AG04450 (cell line): ENCODE measurements around the gene VPS13C. TPM values are rescaled to one million over a fixed set of nuclear protein-coding genes. Genes with fewer than 3 reads are reported as not detected.

Experiments
- CTCF ChIA-PET: fragments of 300-600, 350-600 bp; formaldehyde crosslinking; extraction: SDS; loops from one replicate; lab custom pipeline; 2022; ENCODE audit warnings: antibody characterized with exemption, inconsistent platforms; lab: Charles Lee
- POLR2A ChIA-PET: fragments of 350-600 bp; formaldehyde crosslinking; extraction: SDS; loops from one replicate; lab custom pipeline; 2021; ENCODE audit warnings: antibody characterized with exemption, inconsistent platforms; lab: Yijun Ruan, JAX
- DNase-seq: peaks from one replicate; pipeline ENCODE4 v3.0.0-alpha.2; 2011; ENCODE audit warnings: low read depth, low spot score
- H3K27ac ChIP-seq: one replicate; pipeline ENCODE4 v1.5.1; 2012; ENCODE audit warnings: low read depth, low read length, control low read depth
- H3K27me3 ChIP-seq: one replicate; pipeline ENCODE4 v1.6.0; 2012; ENCODE audit warnings: low read length; ENCODE audit not compliant: control insufficient read depth, insufficient read depth
- H3K4me3 ChIP-seq: 2 replicates; pipeline ENCODE4 v1.5.1; 2011; ENCODE audit warnings: mild to moderate bottlenecking, low read depth, low read length, control low read depth
- H3K9me3 ChIP-seq: 2 replicates; pipeline ENCODE4 v1.5.1; 2012; ENCODE audit warnings: low read length; ENCODE audit not compliant: control insufficient read depth, insufficient read depth
- CTCF ChIP-seq: IDR thresholded peaks from 2 replicates; pipeline ENCODE4 v1.5.1; 2011; ENCODE audit warnings: low read depth, low read length, control low read depth, inconsistent platforms
- polyA plus RNA-seq: library from polyadenylated mRNA; depleted of rRNA; stranded (reverse); fragments of >200 nt; gene quantifications from 2 replicates; pipeline ENCODE4 v1.2.3, GENCODE V29; 2011

Gene VPS13C
- polyA plus RNA-seq, 1 experiment: 17.8 TPM

GRCh38 chr15:61831505-61831921 lies 228.7 kb downstream of the VPS13C start:
- no peak overlapping the region for H3K4me3 ChIP-seq
- no peak for TF ChIP-seq CTCF
- no peaks in the 10 kb centered on the region for H3K9me3 ChIP-seq
- H3K27ac ChIP-seq: no peak overlapping the region
- peaks cover 11% of the 10 kb centered on the region for H3K27me3 ChIP-seq
- no peak for DNase-seq
- ChIA-PET CTCF (interaction anchor here (0.9 to 1.0 kb wide), 2 partner anchors 671 to 1246 kb away, joined by 3 to 4 read pairs; no protein-coding TSS in a partner anchor), POLR2A (no interaction called here)

- no peak overlapping the region for H3K4me3 ChIP-seq
- no peak for DNase-seq
- no peaks in the 10 kb centered on the region for H3K9me3 ChIP-seq
- ChIA-PET POLR2A (no interaction called here), CTCF (interaction anchor here (1.3 kb wide), 1 partner anchor 8 kb away, joined by 4 read pairs; no protein-coding TSS in a partner anchor)
- peaks cover 11% of the 10 kb centered on the region for H3K27me3 ChIP-seq
- no peak overlapping the region for H3K27ac ChIP-seq
- TF ChIP-seq CTCF: no peak
Observed at GRCh38 chr15:61830536-61831330, 229.5 kb downstream of the VPS13C start.

- POLR2A ChIA-PET: no interaction called here
- TF ChIP-seq CTCF: no peak
- CTCF ChIA-PET: interaction anchor here (1.3 kb wide), 1 partner anchor 9 kb away, joined by 4 read pairs; no protein-coding TSS in a partner anchor
Observed at GRCh38 chr15:61829514-61829889, 230.7 kb downstream of the VPS13C start.

GRCh38 chr15:61828860-61829513 lies 231.3 kb downstream of the VPS13C start:
- DNase-seq: no peak
- Histone ChIP-seq H3K4me3 (no peak overlapping the region), H3K27ac (no peak overlapping the region), H3K9me3 (no peaks in the 10 kb centered on the region), H3K27me3 (peaks cover 5% of the 10 kb centered on the region)
- ChIA-PET POLR2A (no interaction called here), CTCF (interaction anchor here (1.3 kb wide), 1 partner anchor 10 kb away, joined by 4 read pairs; no protein-coding TSS in a partner anchor)
- no peak for TF ChIP-seq CTCF

More at GRCh38 chr15:61829514-61829889, 230.7 kb downstream of the VPS13C start:
- H3K9me3 ChIP-seq: no peaks in the 10 kb centered on the region
- DNase-seq: no peak
- peaks cover 6% of the 10 kb centered on the region for H3K27me3 ChIP-seq
- no peak overlapping the region for H3K27ac ChIP-seq
- H3K4me3 ChIP-seq: no peak overlapping the region

- Histone ChIP-seq H3K4me3 (no peak overlapping the region), H3K9me3 (no peaks in the 10 kb centered on the region), H3K27ac (no peak overlapping the region), H3K27me3 (peaks cover 5% of the 10 kb centered on the region)
- TF ChIP-seq CTCF: no peak
- ChIA-PET CTCF (no interaction called here), POLR2A (no interaction called here)
- DNase-seq: no peak
Observed at GRCh38 chr15:61828008-61828407, 232.2 kb downstream of the VPS13C start.
